ENCODE measurements around the gene ZNF85. TPM values are rescaled to one million over a fixed set of nuclear protein-coding genes. Genes with fewer than 3 reads are reported as not detected.

ZNF85 gene
- total RNA-seq (17.1 and 20.5 TPM in 2 replicates), polyA plus RNA-seq (3.7 and 5.9 TPM in 2 replicates), polyA minus RNA-seq (7.0 and 13.6 TPM in 2 replicates)
- 25.4 TPM for total RNA-seq (2013)

- H3K27me3 Mint-ChIP-seq = no peaks in the 10 kb centered on the region
- Histone ChIP-seq H3K4me2 (replicated peaks; ENCODE audit: low read depth, low read length, poor library complexity, severe bottlenecking) (peak within 1 kb of the TSS; percentile 87), H3K9me3 (ENCODE audit: control extremely low read depth in 1 of 3, control insufficient read depth in 2 of 3, insufficient read depth in 1 of 3, low read length in 2 of 3) (peaks cover 0 to 3% (median 0%) of the 10 kb centered on the region in 3 donors), H3K27me3 (replicated peaks in 1 of 4; ENCODE audit: control extremely low read depth in 1 of 4, control insufficient read depth in 3 of 4, insufficient read depth in 4 of 4, low read length in 3 of 4) (no peaks in the 10 kb centered on the region), H3K4me3 (ENCODE audit: control extremely low read depth in 1 of 5, extremely low read depth in 1 of 5, insufficient read depth in 1 of 5, low read depth in 2 of 5, low read length in 4 of 5) (peak within 1 kb of the TSS; percentile 48 to 84 (median 69)), H2AFZ (ENCODE audit: insufficient read depth, low read depth, low read length, poor library complexity, severe bottlenecking) (peak within 1 kb of the TSS; percentile 89), H4K20me1 (ENCODE audit: control insufficient read depth, insufficient read depth, low read length, poor library complexity, severe bottlenecking) (no peaks in the 10 kb centered on the region), H3K36me3 (replicated peaks in 1 of 2; ENCODE audit: control extremely low read depth in 1 of 2, control insufficient read depth in 1 of 2, extremely low read depth in 1 of 2, insufficient read depth in 2 of 2, low read length in 1 of 2) (no peaks in the 10 kb centered on the region), H3K79me2 (ENCODE audit: control insufficient read depth, insufficient read depth, low read length) (peaks cover 39% of the 10 kb centered on the region), H3K9ac (ENCODE audit: low read length) (peak within 1 kb of the TSS; percentile 87), H3K4me1 (ENCODE audit: control insufficient read depth in 2 of 2, insufficient read depth in 2 of 2, low read length in 2 of 2) (peaks cover 4 to 9% of the 10 kb centered on the region in 2 donors), H3K27ac (ENCODE audit: low read length in 2 of 2) (peak within 1 kb of the TSS; percentile 90 to 92)
- H3K27ac Mint-ChIP-seq = peak within 1 kb of the TSS; percentile 96
- intact Hi-C loops (cut with micrococcal nuclease) = loop anchor here (1.0 to 5.0 kb wide), 7 partner anchors 99 to 501 kb away; partner anchors contain the start of genes ZNF430, ZNF626, ZNF66 and ZNF714
- no peak for TF ChIP-seq CTCF (IDR thresholded peaks at IDR 0.05)
- TF ChIP-seq EZH2 (IDR thresholded peaks at IDR 0.05; ENCODE audit: borderline replicate concordance, insufficient read depth, low read depth, low read length, poor library complexity, severe bottlenecking) = no peak
- peak within 1 kb of the TSS; percentile 98 for H3K4me3 Mint-ChIP-seq
- CTCF ChIA-PET = interaction anchor here (0.9 kb wide), 1 partner anchor 500 kb away, joined by 3 read pairs; no protein-coding TSS in a partner anchor
- peaks cover 16% of the 10 kb centered on the region for H3K4me1 Mint-ChIP-seq
- DNase-seq = peak; percentile 92
- POLR2A ChIA-PET = interaction anchor here (0.6 to 1.8 kb wide), 5 partner anchors 10 to 1190 kb away, joined by 3 to 6 read pairs (median 4); partner anchors contain the start of genes ZNF14, ZNF429 and ZNF66
- H3K9me3 Mint-ChIP-seq (ENCODE audit: insufficient read depth) = no peaks in the 10 kb centered on the region
- peak; percentile 98 for ATAC-seq (ENCODE audit: low read depth)
- WGBS (ENCODE audit: insufficient coverage) = 2% methylated on average over 35 of the region's 38 CpGs
Observed at GRCh38 chr19:20923077-20923871, at the start of gene ZNF85. Gene ZNF85, plus strand, starts transcription at chr19:20923251. Its CDS starts 150 bp downstream, at chr19:20923401.

- WGBS (ENCODE audit: insufficient coverage) = 82% methylated on average over 1 of the region's 1 CpG
- H2AFZ ChIP-seq (ENCODE audit: insufficient read depth, low read depth, low read length, poor library complexity, severe bottlenecking) = no peak overlapping the region
- peaks cover 3% of the 10 kb centered on the region for H3K27me3 Mint-ChIP-seq
- H3K79me2 ChIP-seq (ENCODE audit: control insufficient read depth, insufficient read depth, low read length) = no peaks in the 10 kb centered on the region
- intact Hi-C loops (cut with micrococcal nuclease) = no loop called here
- POLR2A ChIA-PET = no interaction called here
- no peaks in the 10 kb centered on the region for H3K4me1 Mint-ChIP-seq
- H3K4me3 ChIP-seq (ENCODE audit: control extremely low read depth in 1 of 5, extremely low read depth in 1 of 5, insufficient read depth in 1 of 5, low read depth in 2 of 5, low read length in 4 of 5) = no peak overlapping the region
- ATAC-seq (ENCODE audit: low read depth) (no peak), DNase-seq (no peak)
- no peak overlapping the region for H3K9ac ChIP-seq (ENCODE audit: low read length)
- no peaks in the 10 kb centered on the region for H3K27me3 ChIP-seq (replicated peaks in 1 of 4; ENCODE audit: control extremely low read depth in 1 of 4, control insufficient read depth in 3 of 4, insufficient read depth in 4 of 4, low read length in 3 of 4)
- H3K27ac Mint-ChIP-seq = no peak overlapping the region
- peaks cover 28% of the 10 kb centered on the region for H3K9me3 Mint-ChIP-seq (ENCODE audit: insufficient read depth)
- no peaks in the 10 kb centered on the region for H4K20me1 ChIP-seq (ENCODE audit: control insufficient read depth, insufficient read depth, low read length, poor library complexity, severe bottlenecking)
- CTCF ChIA-PET = no interaction called here
- TF ChIP-seq EZH2 (IDR thresholded peaks at IDR 0.05; ENCODE audit: borderline replicate concordance, insufficient read depth, low read depth, low read length, poor library complexity, severe bottlenecking) (no peak), CTCF (IDR thresholded peaks at IDR 0.05) (no peak)
- no peaks in the 10 kb centered on the region for H3K4me1 ChIP-seq (ENCODE audit: control insufficient read depth in 2 of 2, insufficient read depth in 2 of 2, low read length in 2 of 2)
- H3K4me2 ChIP-seq (replicated peaks; ENCODE audit: low read depth, low read length, poor library complexity, severe bottlenecking) = no peak overlapping the region
- peaks cover 0 to 5% (median 0%) of the 10 kb centered on the region in 3 donors for H3K9me3 ChIP-seq (ENCODE audit: control extremely low read depth in 1 of 3, control insufficient read depth in 2 of 3, insufficient read depth in 1 of 3, low read length in 2 of 3)
- no peak overlapping the region for H3K27ac ChIP-seq (ENCODE audit: low read length in 2 of 2)
- no peaks in the 10 kb centered on the region for H3K36me3 ChIP-seq (replicated peaks in 1 of 2; ENCODE audit: control extremely low read depth in 1 of 2, control insufficient read depth in 1 of 2, extremely low read depth in 1 of 2, insufficient read depth in 2 of 2, low read length in 1 of 2)
- no peak overlapping the region for H3K4me3 Mint-ChIP-seq
Observed at GRCh38 chr19:20879501-20879900, 43.5 kb upstream of the ZNF85 start.
